Measurements from ENCODE around the gene ATXN7L2. TPM values are rescaled to one million over a fixed set of nuclear protein-coding genes. Genes with fewer than 3 reads are reported as not detected.

ATXN7L2 gene
- total and polyA plus RNA-seq, 3 donors from 2014 or later, result 28.7 to 55.2 (median 40.9) TPM

GRCh38 chr1:109493805-109494539, 10.3 kb downstream of the ATXN7L2 start, which contains the start of gene CYB561D1:
Gene CYB561D1, plus strand, starts transcription at chr1:109494094. Its CDS starts 46 bp downstream, at chr1:109494140.
- 0 to 1% methylated on average over 4 to 41 of the region's 44 CpGs for WGBS, 2 donors
- H3K36me3 ChIP-seq (ENCODE audit: low read depth, missing control alignments), result no peaks in the 10 kb centered on the region
- H3K9me3 ChIP-seq, result no peaks in the 10 kb centered on the region
- intact Hi-C loops (cut with DNase I; ENCODE audit: low total_unique reads), result loop anchor here (5.0 kb wide), 1 partner anchor 38 kb away; no protein-coding TSS in a partner anchor
- H3K4me1 ChIP-seq, result peaks cover 39% of the 10 kb centered on the region
- H3K27ac ChIP-seq, result peak within 1 kb of the TSS; percentile 6 to 68
- no peak for TF ChIP-seq POLR2A (IDR thresholded peaks at IDR 0.05)
- peak; percentile 86 to 90 (median 89) for TF ChIP-seq CTCF (IDR thresholded peaks at IDR 0.05)
- peak within 1 kb of the TSS; percentile 67 to 77 for H3K4me3 ChIP-seq
- peak; percentile 89 for DNase-seq
- H3K27me3 ChIP-seq, result no peaks in the 10 kb centered on the region

- intact Hi-C loops (cut with DNase I; ENCODE audit: low total_unique reads), result no loop called here
- Histone ChIP-seq H3K27ac (no peak overlapping the region), H3K4me1 (peaks cover 47% of the 10 kb centered on the region), H3K27me3 (no peaks in the 10 kb centered on the region), H3K9me3 (no peaks in the 10 kb centered on the region), H3K36me3 (ENCODE audit: low read depth, missing control alignments) (no peaks in the 10 kb centered on the region), H3K4me3 (no peak overlapping the region)
- DNase-seq, result no peak
- TF ChIP-seq POLR2A (IDR thresholded peaks at IDR 0.05) (no peak), CTCF (IDR thresholded peaks at IDR 0.05) (no peak)
- WGBS, 2 donors, result 89 to 93% methylated on average over 3 to 7 of the region's 7 CpGs
Measured at GRCh38 chr1:109495738-109496137, 12.0 kb downstream of the ATXN7L2 start.

GRCh38 chr1:109497449-109498160, 13.9 kb downstream of the ATXN7L2 start:
- TF ChIP-seq CTCF (IDR thresholded peaks at IDR 0.05) (no peak), POLR2A (IDR thresholded peaks at IDR 0.05) (no peak)
- Histone ChIP-seq H3K4me1 (peaks cover 46% of the 10 kb centered on the region), H3K36me3 (ENCODE audit: low read depth, missing control alignments) (no peaks in the 10 kb centered on the region), H3K27me3 (no peaks in the 10 kb centered on the region), H3K4me3 (no peak overlapping the region), H3K9me3 (no peaks in the 10 kb centered on the region), H3K27ac (peak overlapping the region; percentile 40 to 45)
- intact Hi-C loops (cut with DNase I; ENCODE audit: low total_unique reads), result no loop called here
- 39 to 56% methylated on average over 8 to 9 of the region's 9 CpGs for WGBS, 2 donors
- DNase-seq, result no peak

- DNase-seq, result peak; percentile 61
- WGBS, 2 donors, result 37 to 62% methylated on average over 5 to 12 of the region's 12 CpGs
- H3K27ac ChIP-seq, result peak overlapping the region in 1 of 2 donors; percentile 40
Measured at GRCh38 chr1:109498161-109498801, 14.6 kb downstream of the ATXN7L2 start.

More at GRCh38 chr1:109498161-109498801, 14.6 kb downstream of the ATXN7L2 start:
- intact Hi-C loops (cut with DNase I; ENCODE audit: low total_unique reads), result no loop called here
- H3K9me3 ChIP-seq, result no peaks in the 10 kb centered on the region
- no peaks in the 10 kb centered on the region for H3K36me3 ChIP-seq (ENCODE audit: low read depth, missing control alignments)
- TF ChIP-seq CTCF (IDR thresholded peaks at IDR 0.05) (peak; percentile 50 to 60 (median 55)), POLR2A (IDR thresholded peaks at IDR 0.05) (no peak)
- no peak overlapping the region for H3K4me3 ChIP-seq
- no peaks in the 10 kb centered on the region for H3K27me3 ChIP-seq
- H3K4me1 ChIP-seq, result peaks cover 44% of the 10 kb centered on the region
